Bronchial epithelial cell (primary cell): Measurements from ENCODE around the gene NLRC5. TPM values are rescaled to one million over a fixed set of nuclear protein-coding genes. Genes with fewer than 3 reads are reported as not detected.

Source experiments
- DNase-seq: peaks from one replicate; pipeline ENCODE4 v3.0.0-alpha.2; 2010; ENCODE audit warnings: low read depth
- FAIRE-seq: peaks from 2 replicates; lab custom pipeline; 2011; peaks lifted over from hg19 to GRCh38; lab: Jason Lieb, UNC
- H3K27me3 ChIP-seq: 2 replicates; pipeline ENCODE4 v1.5.1; 2011; ENCODE audit warnings: low read length; ENCODE audit not compliant: control insufficient read depth, insufficient read depth
- H3K36me3 ChIP-seq: 2 replicates; pipeline ENCODE4 v1.5.1; 2011; ENCODE audit warnings: low read length; ENCODE audit not compliant: control insufficient read depth, insufficient read depth
- H3K4me3 ChIP-seq: 2 replicates; pipeline ENCODE4 v1.5.1; 2011; ENCODE audit warnings: mild to moderate bottlenecking, low read depth, low read length, control low read depth
- total RNA-seq: library from RNA; depleted of rRNA; stranded (reverse); fragments of >200 nt; gene quantifications from 2 replicates; pipeline ENCODE4 v1.2.1, GENCODE V29; 2014
- TF ChIP-seq, protein P1 (sequence below): IDR thresholded peaks from 2 replicates; pipeline ENCODE4 v1.5.1; 2011; ENCODE audit warnings: mild to moderate bottlenecking, moderate library complexity, low read length, control low read depth, inconsistent platforms; ENCODE audit not compliant: insufficient read depth, severe bottlenecking

NLRC5 gene
- total RNA-seq, 1 donor from 2014 or later: 2.1 TPM

GRCh38 chr16:56956076-56956475, 33.3 kb upstream of the NLRC5 start:
- no peaks in the 10 kb centered on the region for H3K27me3 ChIP-seq
- H3K4me3 ChIP-seq: no peak overlapping the region

GRCh38 chr16:56956756-56957155, 32.6 kb upstream of the NLRC5 start:
- DNase-seq: no peak
- Histone ChIP-seq H3K4me3 (no peak overlapping the region), H3K27me3 (no peaks in the 10 kb centered on the region), H3K36me3 (no peaks in the 10 kb centered on the region)
- TF ChIP-seq, protein P1, sequence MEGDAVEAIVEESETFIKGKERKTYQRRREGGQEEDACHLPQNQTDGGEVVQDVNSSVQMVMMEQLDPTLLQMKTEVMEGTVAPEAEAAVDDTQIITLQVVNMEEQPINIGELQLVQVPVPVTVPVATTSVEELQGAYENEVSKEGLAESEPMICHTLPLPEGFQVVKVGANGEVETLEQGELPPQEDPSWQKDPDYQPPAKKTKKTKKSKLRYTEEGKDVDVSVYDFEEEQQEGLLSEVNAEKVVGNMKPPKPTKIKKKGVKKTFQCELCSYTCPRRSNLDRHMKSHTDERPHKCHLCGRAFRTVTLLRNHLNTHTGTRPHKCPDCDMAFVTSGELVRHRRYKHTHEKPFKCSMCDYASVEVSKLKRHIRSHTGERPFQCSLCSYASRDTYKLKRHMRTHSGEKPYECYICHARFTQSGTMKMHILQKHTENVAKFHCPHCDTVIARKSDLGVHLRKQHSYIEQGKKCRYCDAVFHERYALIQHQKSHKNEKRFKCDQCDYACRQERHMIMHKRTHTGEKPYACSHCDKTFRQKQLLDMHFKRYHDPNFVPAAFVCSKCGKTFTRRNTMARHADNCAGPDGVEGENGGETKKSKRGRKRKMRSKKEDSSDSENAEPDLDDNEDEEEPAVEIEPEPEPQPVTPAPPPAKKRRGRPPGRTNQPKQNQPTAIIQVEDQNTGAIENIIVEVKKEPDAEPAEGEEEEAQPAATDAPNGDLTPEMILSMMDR: no peak
- no peak for FAIRE-seq

More at GRCh38 chr16:56956076-56956475, 33.3 kb upstream of the NLRC5 start:
- FAIRE-seq (no peak), DNase-seq (no peak)
- H3K36me3 ChIP-seq: no peaks in the 10 kb centered on the region
- TF ChIP-seq, protein P1: no peak

DNA sequence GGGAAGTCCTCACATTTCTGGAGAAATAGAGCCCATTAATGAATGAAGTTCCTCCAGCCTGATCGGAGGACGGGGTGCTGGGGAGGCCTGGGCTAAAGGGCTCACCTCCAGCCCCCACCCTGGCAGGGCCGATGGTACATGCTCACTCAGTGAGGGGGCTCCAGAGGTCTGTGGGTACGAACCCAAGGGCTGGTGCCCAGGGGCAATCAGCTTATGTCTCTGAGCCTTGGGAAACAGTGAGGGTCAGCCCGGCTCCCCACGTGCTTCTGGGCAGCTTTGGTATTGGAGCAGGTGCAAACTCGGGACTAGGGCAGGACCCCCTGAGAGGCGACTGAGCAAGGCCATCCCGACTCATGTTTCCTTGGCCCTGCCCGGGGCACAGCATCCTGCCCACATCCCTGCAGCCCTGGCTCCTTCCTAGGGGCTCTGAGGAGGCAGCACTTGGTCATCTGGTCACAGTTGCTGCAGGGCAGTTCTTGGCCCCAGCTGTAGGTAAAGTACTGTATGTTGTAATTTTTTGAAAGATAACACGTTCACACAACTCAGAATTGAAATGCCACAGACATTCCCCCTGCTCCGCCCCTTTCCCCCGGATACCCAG, 28.6 kb upstream of the NLRC5 start:
- no peak overlapping the region for H3K4me3 ChIP-seq
- TF ChIP-seq, protein P1: no peak
- no peaks in the 10 kb centered on the region for H3K36me3 ChIP-seq
- no peaks in the 10 kb centered on the region for H3K27me3 ChIP-seq
- no peak for DNase-seq
- no peak for FAIRE-seq

DNA sequence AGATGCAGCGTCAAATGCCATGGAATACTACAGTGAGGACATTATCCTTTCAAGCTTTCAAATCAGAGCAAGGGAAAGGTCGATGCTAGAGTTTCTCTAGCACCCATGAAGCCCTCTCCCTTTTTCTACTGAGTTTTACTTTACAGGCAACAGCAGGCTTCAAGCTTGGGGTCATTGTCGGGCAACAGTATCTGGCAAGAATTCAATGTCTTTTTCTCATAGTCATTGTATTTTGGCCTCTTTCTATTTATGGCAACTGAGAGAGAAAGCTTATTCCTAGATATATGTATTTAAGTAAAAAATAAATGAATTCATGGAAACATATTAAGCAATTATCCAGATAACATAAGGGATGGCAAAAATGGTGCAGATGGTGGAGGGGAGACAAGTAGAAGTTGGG, 28.0 kb upstream of the NLRC5 start:
- no peak for FAIRE-seq
- H3K4me3 ChIP-seq: no peak overlapping the region
- H3K36me3 ChIP-seq: no peaks in the 10 kb centered on the region
- TF ChIP-seq, protein P1: no peak
- no peak for DNase-seq
- no peaks in the 10 kb centered on the region for H3K27me3 ChIP-seq

DNA sequence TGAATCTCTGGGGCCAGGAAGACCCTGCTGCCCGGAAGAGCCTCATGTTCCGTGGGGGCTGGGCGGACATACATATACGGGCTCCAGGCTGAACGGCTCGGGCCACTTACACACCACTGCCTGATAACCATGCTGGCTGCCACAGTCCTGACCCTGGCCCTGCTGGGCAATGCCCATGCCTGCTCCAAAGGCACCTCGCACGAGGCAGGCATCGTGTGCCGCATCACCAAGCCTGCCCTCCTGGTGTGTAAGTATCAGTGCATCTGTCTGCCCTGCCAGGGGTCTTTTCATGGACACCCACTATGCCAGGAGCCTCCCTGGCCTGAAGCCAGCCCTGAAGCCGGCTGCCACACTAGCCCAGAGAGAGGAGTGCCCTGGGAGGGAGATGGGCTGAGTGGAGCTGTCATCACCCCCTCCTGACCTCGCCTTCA, 27.5 kb upstream of the NLRC5 start, which contains the start of gene CETP:
Gene CETP (plus strand): TSS at position 100 of the 431 bp plus-strand sequence. CDS start 30 bp downstream, at position 130.
- H3K36me3 ChIP-seq: no peaks in the 10 kb centered on the region
- DNase-seq: no peak
- H3K4me3 ChIP-seq: no peak within 1 kb of the TSS
- H3K27me3 ChIP-seq: no peaks in the 10 kb centered on the region
- TF ChIP-seq, protein P1: no peak
- FAIRE-seq: no peak
